HG02884 (cell line): ENCODE results near the gene CNTRL.

ENCODE experiments used
- ATAC-seq: cut with Tn5 transposase; IDR thresholded peaks from one replicate; pipeline ENCODE4 v1.9.1; 2021; ENCODE audit warnings: mild to moderate bottlenecking, moderate library complexity; ENCODE audit not compliant: unreplicated experiment

CNTRL gene

GRCh38 chr9:121225240-121225639 lies 150.5 kb downstream of the CNTRL start:
- no peak for ATAC-seq

GRCh38 chr9:121226175-121226574 lies 151.4 kb downstream of the CNTRL start:
- ATAC-seq, result no peak
